ENCODE measurements around the gene PPP1R15B. TPM values are rescaled to one million over a fixed set of nuclear protein-coding genes. Genes with fewer than 3 reads are reported as not detected.

Gene PPP1R15B
- total RNA-seq, 2 donors from 2014 or later: 50.8 to 79.6 TPM

DNA sequence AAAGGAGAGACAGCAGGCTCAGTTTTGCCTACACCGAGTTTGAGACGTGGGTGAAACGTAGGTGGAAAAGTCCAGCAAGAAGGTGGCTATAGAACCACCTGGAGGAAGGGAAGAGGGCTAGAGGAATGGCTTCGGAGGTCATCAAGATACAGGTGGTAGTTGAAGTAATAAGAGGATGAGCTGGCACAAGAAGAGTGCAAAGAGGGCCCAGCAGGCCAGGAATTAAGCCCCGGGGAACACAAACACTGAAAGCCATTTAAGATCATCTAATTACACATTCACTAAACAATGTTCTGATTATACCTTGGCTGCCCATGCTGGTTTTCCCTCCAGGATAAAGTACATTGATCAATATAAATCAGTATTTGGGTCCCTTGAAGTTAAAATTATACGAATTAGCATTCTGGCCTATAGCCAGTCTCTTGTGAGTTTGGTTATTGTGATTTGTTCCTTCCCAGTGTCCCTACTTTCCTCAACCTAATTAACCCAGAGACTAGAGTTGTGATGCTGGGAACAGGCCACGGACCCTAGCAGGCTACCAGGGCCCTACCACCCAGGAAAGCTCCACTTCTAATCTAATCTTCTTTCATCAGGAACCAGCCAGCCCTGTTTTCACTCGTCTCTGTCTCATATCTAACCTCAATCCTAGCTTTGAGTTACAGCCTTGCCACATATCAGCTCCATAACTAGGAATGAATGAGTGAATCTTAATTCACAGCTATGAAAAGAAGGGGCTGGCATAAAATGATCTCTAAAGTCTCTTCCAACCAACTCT, 26.4 kb upstream of the PPP1R15B start:
- DNase-seq: no peak
- Histone ChIP-seq H3K9ac (ENCODE audit: low read depth in 2 of 2, low read length in 2 of 2) (peak overlapping the region in 1 of 2 donors; percentile 43), H3K4me1 (no peaks in the 10 kb centered on the region), H3K9me3 (no peaks in the 10 kb centered on the region), H3K27me3 (no peaks in the 10 kb centered on the region), H3K27ac (no peak overlapping the region), H3K36me3 (peaks cover 13% of the 10 kb centered on the region), H3K4me3 (no peak overlapping the region)
- TF ChIP-seq, protein P1, sequence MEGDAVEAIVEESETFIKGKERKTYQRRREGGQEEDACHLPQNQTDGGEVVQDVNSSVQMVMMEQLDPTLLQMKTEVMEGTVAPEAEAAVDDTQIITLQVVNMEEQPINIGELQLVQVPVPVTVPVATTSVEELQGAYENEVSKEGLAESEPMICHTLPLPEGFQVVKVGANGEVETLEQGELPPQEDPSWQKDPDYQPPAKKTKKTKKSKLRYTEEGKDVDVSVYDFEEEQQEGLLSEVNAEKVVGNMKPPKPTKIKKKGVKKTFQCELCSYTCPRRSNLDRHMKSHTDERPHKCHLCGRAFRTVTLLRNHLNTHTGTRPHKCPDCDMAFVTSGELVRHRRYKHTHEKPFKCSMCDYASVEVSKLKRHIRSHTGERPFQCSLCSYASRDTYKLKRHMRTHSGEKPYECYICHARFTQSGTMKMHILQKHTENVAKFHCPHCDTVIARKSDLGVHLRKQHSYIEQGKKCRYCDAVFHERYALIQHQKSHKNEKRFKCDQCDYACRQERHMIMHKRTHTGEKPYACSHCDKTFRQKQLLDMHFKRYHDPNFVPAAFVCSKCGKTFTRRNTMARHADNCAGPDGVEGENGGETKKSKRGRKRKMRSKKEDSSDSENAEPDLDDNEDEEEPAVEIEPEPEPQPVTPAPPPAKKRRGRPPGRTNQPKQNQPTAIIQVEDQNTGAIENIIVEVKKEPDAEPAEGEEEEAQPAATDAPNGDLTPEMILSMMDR (IDR thresholded peaks at IDR 0.05): no peak
- intact Hi-C loops (cut with DNase I): no loop called here

DNA sequence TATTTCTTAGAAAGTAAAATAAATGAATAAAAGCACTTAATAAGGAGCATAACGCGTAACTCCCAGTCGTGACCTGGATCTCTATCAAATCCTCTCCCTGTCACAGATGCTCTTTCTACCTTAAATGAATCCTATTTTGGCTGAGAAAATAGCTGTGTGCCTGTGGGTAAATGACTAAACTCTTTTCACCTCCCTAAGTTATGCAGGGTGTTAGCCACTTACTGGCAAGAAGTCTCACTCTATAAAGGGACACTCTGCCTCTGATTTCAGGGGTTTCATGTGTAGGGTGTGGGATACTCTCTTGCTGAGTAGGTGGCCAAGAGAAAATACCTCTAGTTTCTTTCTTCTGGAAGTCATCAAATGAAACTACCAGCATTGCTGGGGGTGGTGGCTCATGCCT, 24.3 kb upstream of the PPP1R15B start:
- H3K4me1 ChIP-seq: no peaks in the 10 kb centered on the region
- H3K9me3 ChIP-seq: no peaks in the 10 kb centered on the region
- no peak overlapping the region for H3K27ac ChIP-seq
- H3K4me3 ChIP-seq: no peak overlapping the region
- intact Hi-C loops (cut with DNase I): no loop called here
- no peaks in the 10 kb centered on the region for H3K27me3 ChIP-seq
- no peak for DNase-seq
- peaks cover 13% of the 10 kb centered on the region for H3K36me3 ChIP-seq
- no peak overlapping the region for H3K9ac ChIP-seq (ENCODE audit: low read depth in 2 of 2, low read length in 2 of 2)
- TF ChIP-seq, protein P1 (IDR thresholded peaks at IDR 0.05): no peak

GRCh38 chr1:204435381-204435831, 23.8 kb upstream of the PPP1R15B start:
- TF ChIP-seq, protein P1 (IDR thresholded peaks at IDR 0.05): no peak
- no peaks in the 10 kb centered on the region for H3K4me1 ChIP-seq
- H3K36me3 ChIP-seq: peaks cover 13% of the 10 kb centered on the region
- H3K4me3 ChIP-seq: no peak overlapping the region
- no peaks in the 10 kb centered on the region for H3K27me3 ChIP-seq
- intact Hi-C loops (cut with DNase I): no loop called here
- DNase-seq: no peak
- H3K9me3 ChIP-seq: no peaks in the 10 kb centered on the region
- no peak overlapping the region for H3K27ac ChIP-seq
- H3K9ac ChIP-seq (ENCODE audit: low read depth in 2 of 2, low read length in 2 of 2): no peak overlapping the region

GRCh38 chr1:204434116-204434755, 22.6 kb upstream of the PPP1R15B start:
- TF ChIP-seq, protein P1 (IDR thresholded peaks at IDR 0.05): no peak
- Histone ChIP-seq H3K9me3 (no peaks in the 10 kb centered on the region), H3K27me3 (no peaks in the 10 kb centered on the region), H3K9ac (ENCODE audit: low read depth in 2 of 2, low read length in 2 of 2) (no peak overlapping the region), H3K4me1 (no peaks in the 10 kb centered on the region), H3K27ac (no peak overlapping the region), H3K4me3 (no peak overlapping the region), H3K36me3 (peaks cover 13% of the 10 kb centered on the region)
- intact Hi-C loops (cut with DNase I): loop anchor here (5.0 kb wide), 1 partner anchor 68 kb away; no protein-coding TSS in a partner anchor
- DNase-seq: no peak

GRCh38 chr1:204432708-204433107, 21.1 kb upstream of the PPP1R15B start:
- H3K4me3 ChIP-seq: no peak overlapping the region
- H3K27ac ChIP-seq: no peak overlapping the region
- no peaks in the 10 kb centered on the region for H3K4me1 ChIP-seq
- H3K36me3 ChIP-seq: peaks cover 16% of the 10 kb centered on the region
- H3K9me3 ChIP-seq: no peaks in the 10 kb centered on the region
- no peaks in the 10 kb centered on the region for H3K27me3 ChIP-seq
- H3K9ac ChIP-seq (ENCODE audit: low read depth in 2 of 2, low read length in 2 of 2): no peak overlapping the region
- intact Hi-C loops (cut with DNase I): loop anchor here (5.0 kb wide), 1 partner anchor 70 kb away; no protein-coding TSS in a partner anchor
- TF ChIP-seq, protein P1 (IDR thresholded peaks at IDR 0.05): no peak
- DNase-seq: no peak

Measured in colonic mucosa (tissue), 4 donors.